Vagina (tissue), 2 donors: ENCODE data around the gene ELP1.

Source experiments
- CTCF ChIP-seq, 3 experiments: fragments of 450-650 bp in 2 of 3; fragments of 200-600 bp in 1 of 3; sonication (generic) in 1 of 3; IDR thresholded peaks; one replicate each; pipeline ENCODE4 v1.5.1; 2017 to 2019; ENCODE audit warnings: antibody characterized with exemption in 3 of 3, mild to moderate bottlenecking in 2 of 3, moderate library complexity in 2 of 3
- POLR2A ChIP-seq, 2 donors: fragments of 450-650 bp; IDR thresholded peaks; one replicate each; pipeline ENCODE4 v1.6.1; 2017; ENCODE audit warnings: antibody characterized with exemption in 2 of 2, mild to moderate bottlenecking in 2 of 2, moderate library complexity in 2 of 2

GRCh38 chr9:108864446-108864845, 69.5 kb downstream of the ELP1 start:
- no peak for TF ChIP-seq CTCF (IDR thresholded peaks at IDR 0.05)
- no peak for TF ChIP-seq POLR2A (IDR thresholded peaks at IDR 0.05)
